ENCODE results near the gene HNRNPM.
A peak's percentile ranks its signal among the peaks of the same experiment; 100 is the strongest.

HNRNPM gene

GRCh38 chr19:8489561-8490394, 45.0 kb downstream of the HNRNPM start:
- no peak for DNase-seq

- DNase-seq, result no peak
These were observed 45.6 kb downstream of the HNRNPM start for GRCh38 chr19:8490395-8490760.

GRCh38 chr19:8490873-8491272, 46.1 kb downstream of the HNRNPM start:
- DNase-seq, result no peak

DNA sequence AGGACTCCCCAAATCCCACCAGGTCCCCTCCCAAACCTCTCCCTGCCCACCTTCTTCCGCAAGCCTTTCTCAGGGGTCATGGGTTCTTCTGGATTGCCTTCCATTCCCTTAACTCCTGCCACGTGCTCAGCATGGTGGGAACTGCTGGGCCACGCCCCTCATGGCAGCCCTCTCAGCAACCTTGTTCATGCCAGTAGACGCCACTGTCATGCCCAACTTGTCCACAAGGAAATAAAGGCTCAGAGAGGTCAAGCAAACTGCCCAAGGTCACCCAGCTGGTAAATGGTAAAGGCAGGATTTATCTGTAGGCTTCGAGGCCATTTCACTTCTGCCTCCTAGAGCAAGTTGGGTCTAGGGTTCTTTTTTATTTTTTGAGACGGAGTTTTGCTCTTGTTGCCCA, 46.8 kb downstream of the HNRNPM start:
- DNase-seq, result no peak

GRCh38 chr19:8494158-8494557, 49.4 kb downstream of the HNRNPM start:
- DNase-seq, result no peak

DNA sequence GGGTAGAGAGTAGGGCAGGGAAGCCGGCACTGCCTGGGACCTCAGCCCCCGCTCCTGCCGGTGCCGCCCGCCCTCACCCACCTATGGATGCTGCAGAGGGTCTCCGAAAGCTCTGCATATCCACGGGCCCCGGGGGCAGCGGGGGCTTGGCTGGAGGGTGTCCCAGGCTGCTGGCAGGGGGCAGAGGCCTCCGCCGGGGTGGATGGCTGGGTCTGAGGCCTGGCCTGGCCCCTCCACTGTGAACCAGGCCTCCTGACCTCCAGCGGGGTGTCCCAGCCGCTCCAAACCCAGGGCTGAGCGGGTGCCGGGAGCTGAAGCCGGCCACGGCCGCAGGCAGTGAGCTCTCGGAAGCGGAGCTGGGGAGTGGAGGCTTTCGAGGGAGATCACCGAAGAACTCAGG, 53.5 kb downstream of the HNRNPM start:
- no peak for DNase-seq

DNA sequence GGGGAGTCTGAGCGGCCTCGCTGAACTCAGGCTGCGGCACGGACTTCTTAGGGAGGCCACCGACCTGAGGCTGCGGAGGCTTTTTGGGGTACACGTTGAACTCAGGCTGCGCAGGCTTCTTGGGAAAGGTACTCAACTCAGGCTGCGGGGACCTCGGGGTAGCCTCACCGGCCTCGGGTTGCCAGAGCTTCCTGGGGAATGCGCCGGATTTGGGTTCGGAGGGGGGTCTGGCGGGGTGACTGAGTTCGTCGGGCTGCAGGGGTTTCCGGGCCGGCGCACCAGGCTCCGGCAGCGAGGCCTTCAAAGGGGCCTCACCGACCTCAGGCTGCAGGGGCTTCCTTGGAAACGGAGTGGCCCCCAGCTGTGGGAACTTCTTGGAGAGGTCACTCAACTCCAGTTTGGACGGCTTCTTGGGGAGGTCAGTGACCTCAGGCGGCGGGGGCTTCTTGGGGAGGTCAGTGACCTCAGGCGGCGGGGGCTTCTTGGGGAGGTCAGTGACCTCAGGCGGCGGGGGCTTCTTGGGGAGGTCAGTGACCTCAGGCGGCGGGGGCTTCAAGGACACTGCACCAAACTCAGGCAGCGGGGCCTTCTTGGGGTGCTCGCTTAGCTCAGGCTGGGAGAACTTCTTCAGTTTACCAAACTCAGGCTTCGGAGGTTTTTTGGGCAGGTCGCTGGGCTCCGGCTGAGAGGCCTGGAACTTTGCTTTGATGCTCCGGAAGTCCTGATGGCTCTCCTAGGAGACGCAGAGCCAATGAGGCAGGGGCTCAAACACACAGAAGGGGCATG, 54.5 kb downstream of the HNRNPM start:
- DNase-seq, result no peak

- no peak for DNase-seq
These were observed 55.4 kb downstream of the HNRNPM start for GRCh38 chr19:8500158-8500557.

- DNase-seq, result no peak
These were observed 56.7 kb downstream of the HNRNPM start for GRCh38 chr19:8501516-8501915.

DNA sequence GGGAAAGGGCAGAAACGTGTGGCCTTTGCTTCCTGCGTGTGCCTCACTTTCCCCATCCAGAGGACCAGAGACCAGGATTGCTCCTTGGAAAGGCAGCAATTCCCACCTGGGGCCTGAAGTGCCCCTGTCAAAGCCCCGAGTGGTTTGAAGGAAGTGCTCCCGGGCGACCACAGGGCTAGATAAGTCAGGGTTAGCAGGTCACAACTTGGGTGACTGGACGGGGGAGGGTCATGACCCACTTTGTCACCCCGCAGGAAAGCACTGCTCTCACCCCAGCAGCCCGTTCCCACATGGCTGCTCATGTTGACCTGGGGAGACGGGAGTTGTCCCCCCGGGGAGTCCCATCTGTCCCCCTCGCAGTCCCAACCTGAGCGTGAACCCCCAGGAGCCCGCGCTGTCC, 57.2 kb downstream of the HNRNPM start:
- no peak for DNase-seq

- no peak for DNase-seq
These were observed 58.7 kb downstream of the HNRNPM start for GRCh38 chr19:8503510-8503909.

DNA sequence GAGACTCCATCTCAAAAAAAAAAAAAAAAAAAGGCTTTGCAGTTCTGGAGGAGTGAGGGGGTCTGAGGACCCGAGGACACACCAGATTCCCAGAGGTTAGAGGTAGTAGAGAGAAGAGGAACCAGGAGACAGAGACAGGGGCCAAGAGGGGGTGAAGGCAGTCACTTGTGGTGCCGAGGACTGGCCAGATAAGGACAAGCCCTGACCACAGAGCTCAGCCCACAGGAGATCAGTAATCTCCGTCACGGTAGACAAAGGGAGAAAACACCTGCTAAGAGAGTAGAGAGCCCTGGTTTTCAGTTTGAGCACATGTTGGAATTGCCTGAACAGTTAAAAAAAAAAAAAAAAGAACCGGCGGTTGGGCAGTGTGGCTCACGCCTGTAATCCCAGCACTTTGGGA, 59.4 kb downstream of the HNRNPM start:
- DNase-seq, result no peak

DNA sequence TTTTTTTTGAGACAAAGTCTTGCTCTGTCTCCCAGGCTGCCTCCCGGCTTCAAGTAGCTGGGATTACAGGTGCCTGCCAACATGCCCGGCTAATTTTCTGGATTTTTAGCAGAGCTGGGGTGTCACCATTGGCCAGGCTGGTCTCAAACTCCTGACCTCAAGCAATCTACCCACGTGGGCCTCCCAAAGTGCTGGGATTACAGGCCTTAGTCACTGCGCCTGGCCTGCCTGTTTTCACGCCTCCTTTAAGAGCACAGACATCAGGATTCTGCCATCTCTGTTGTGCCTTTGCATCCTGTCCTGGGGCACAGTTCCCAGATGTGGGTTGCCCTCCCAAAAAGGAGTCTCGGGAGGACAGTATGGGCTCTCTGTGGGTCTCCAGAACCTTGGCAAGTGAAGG, 60.1 kb downstream of the HNRNPM start:
- no peak for DNase-seq

- DNase-seq, result peak; percentile 53
These were observed 61.1 kb downstream of the HNRNPM start for GRCh38 chr19:8505680-8506401.

DNA sequence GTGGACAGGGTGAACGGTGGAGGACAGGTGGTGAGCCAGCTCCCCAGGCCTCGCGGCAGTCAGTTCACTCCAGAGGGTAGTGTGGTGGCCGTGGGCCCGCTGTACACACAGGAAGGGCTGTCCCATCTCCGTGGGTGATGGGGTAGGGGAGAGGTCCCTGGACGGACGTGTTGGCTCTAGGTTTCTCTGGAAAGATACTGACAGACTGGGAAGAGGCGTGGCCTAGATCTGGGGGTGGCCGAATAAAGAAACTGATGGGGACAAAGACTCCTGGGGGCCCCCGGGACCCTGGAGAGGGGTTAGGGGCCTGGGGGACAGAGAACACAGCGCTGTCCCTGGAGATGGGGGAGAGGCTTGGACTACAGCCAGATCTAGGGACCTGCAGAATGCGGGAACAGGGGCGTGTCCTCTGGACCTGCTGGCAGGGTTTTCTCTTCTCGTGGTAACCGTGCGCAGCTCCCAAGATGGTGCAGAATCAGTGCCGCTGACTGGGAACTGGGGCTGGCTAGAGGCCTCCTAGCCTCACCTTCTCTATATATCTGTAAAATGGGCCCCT, 61.7 kb downstream of the HNRNPM start:
- peak; percentile 31 for DNase-seq

GRCh38 chr19:8510589-8511115, 65.9 kb downstream of the HNRNPM start:
- DNase-seq, result no peak

GRCh38 chr19:8511573-8512101, 66.9 kb downstream of the HNRNPM start:
- DNase-seq, result no peak

DNA sequence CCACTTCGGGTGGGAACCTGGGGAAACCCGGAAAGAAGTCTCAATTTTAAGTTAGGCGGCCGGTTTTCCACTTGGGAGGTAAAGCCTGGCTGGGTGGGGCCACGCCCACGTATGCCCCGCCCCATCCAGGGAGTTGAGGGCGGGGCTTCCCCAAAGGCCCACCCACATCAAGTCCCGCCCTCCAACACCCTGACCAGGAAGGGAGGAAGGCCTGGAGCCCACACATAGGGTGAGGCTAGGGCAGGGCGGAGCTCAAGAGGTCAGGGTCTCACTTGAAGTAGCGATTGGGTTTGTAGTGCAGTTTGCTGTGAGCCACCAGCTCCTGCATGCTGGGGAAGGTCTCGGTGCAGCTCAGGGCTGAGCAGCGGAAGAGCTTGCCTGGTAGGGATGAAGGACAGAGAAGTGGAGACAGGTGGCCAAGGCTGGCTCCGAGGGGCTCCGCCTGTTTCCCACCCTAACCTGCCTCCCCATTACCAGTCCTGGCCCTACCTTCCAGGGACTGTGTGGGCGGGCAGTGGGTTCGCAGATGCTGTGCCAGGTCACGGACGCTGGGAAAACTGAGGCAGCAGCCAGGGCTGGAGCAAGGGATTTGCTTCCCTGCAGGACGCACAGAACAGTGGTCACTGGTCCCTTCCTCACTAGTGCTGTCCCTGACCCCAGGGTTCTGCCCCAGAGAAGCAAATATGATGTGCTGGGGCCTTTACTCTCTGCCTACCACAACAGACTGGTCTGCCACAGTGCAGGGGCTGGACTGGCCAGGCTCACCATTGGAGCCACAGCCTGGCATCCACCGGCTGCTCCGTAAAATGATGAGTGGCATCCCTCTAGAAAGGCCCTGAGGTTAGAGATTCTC, 67.6 kb downstream of the HNRNPM start:
- no peak for DNase-seq

DNA sequence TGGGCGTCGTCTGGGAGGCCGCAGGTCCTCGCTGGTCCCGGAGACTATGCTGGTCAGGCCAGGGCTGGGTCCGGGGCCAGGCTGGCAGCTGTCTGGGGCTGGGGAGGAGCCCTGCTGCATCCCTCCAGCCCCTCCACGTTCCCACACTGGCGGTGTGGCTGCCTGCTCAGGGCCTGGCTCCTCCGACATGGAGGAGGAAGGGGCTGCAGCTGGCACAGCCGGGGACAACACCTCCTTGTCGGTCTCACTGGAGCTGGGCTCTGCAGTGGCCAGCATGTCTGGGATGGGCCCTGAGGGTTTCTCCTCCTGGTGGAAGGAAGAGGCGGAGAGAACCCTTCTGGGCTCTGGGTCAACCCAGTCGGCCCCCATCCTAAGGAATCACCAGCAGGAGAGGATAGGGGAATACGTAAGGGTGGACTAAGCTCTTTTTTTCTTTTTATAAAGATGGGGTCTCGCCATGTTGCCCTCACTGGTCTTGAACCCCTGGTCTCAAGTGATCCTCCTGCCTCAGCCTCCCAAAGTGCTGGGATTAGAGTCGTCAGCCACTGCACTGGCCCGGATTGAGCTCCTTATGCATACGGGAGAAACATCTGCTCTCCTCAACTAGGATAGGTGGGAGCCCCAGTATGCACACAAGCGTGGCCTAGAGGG, 68.4 kb downstream of the HNRNPM start:
- DNase-seq, result no peak

- peak; percentile 94 for DNase-seq
These were observed 69.1 kb downstream of the HNRNPM start, which contains the start of gene ZNF414 for GRCh38 chr19:8513687-8514504. ZNF414 (minus strand) TSS chr19:8514167; CDS start chr19:8514046, 121 bp downstream.
